Measurements from ENCODE around the gene SRD5A1.

DNA sequence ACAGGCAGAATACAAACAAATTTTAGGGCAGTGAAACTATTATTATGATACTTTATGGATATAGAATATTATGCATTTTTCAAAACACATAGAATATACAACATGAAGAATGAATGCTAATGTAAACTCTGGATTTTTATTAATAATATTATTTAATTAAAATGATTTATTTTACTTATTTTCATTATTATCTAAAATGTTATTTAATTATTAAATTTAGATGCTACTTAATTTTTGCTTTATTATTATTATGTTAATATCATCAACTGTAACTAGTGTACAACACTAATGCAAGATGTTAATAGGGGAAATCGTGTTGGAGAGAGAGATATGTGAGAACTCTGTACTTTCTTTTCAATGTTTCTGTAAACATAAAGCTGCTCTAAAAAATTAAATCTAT lies 40.7 kb downstream of the SRD5A1 start:
- TF ChIP-seq, protein P1, sequence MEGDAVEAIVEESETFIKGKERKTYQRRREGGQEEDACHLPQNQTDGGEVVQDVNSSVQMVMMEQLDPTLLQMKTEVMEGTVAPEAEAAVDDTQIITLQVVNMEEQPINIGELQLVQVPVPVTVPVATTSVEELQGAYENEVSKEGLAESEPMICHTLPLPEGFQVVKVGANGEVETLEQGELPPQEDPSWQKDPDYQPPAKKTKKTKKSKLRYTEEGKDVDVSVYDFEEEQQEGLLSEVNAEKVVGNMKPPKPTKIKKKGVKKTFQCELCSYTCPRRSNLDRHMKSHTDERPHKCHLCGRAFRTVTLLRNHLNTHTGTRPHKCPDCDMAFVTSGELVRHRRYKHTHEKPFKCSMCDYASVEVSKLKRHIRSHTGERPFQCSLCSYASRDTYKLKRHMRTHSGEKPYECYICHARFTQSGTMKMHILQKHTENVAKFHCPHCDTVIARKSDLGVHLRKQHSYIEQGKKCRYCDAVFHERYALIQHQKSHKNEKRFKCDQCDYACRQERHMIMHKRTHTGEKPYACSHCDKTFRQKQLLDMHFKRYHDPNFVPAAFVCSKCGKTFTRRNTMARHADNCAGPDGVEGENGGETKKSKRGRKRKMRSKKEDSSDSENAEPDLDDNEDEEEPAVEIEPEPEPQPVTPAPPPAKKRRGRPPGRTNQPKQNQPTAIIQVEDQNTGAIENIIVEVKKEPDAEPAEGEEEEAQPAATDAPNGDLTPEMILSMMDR (IDR thresholded peaks at IDR 0.05) = no peak
- TF ChIP-seq EP300 (IDR thresholded peaks at IDR 0.05) = no peak

Measured in gastroesophageal sphincter (tissue), 3 donors.